OCI-LY3 (cell line): ENCODE data around the gene SLC35B2.
A peak's percentile ranks its signal among the peaks of the same experiment; 100 is the strongest.

Source experiments
- H2AFZ ChIP-seq: fragments of 200-600, 300-600 bp; shearing (Covaris generic); 2 replicates; pipeline ENCODE4 v1.6.0; 2014; ENCODE audit warnings: antibody characterized with exemption, low read depth, low read length
- H3K27ac ChIP-seq: fragments of 200-600, 300-600 bp; sonication (generic); 2 replicates; pipeline ENCODE4 v1.5.1; 2014; ENCODE audit warnings: mild to moderate bottlenecking, low read length, moderate library complexity, mixed read lengths
- H3K27me3 ChIP-seq: fragments of 200-600, 300-600 bp; sonication (generic); 2 replicates; pipeline ENCODE4 v1.6.1; 2014; ENCODE audit warnings: low read depth, low read length, mixed read lengths
- H3K36me3 ChIP-seq: fragments of 200-600, 300-600 bp; sonication (generic); replicated peaks from 2 replicates; pipeline ENCODE3; 2014; ENCODE audit warnings: low read depth, low read length, mixed read lengths
- H3K4me1 ChIP-seq: fragments of 300-600, 200-600 bp; sonication (generic); 2 replicates; pipeline ENCODE4 v1.6.1; 2014; ENCODE audit warnings: low read length, mixed read lengths
- H3K4me2 ChIP-seq: fragments of 200-600, 300-600 bp; sonication (generic); 2 replicates; pipeline ENCODE4 v1.6.1; 2014; ENCODE audit warnings: low read length, mixed read lengths
- H3K4me3 ChIP-seq: fragments of 300-600, 200-600 bp; sonication (generic); 2 replicates; pipeline ENCODE4 v1.5.1; 2014; ENCODE audit warnings: antibody characterized with exemption, mild to moderate bottlenecking, low read length, moderate library complexity
- H3K79me2 ChIP-seq: fragments of 300-600, 200-600 bp; shearing (Covaris generic); 2 replicates; pipeline ENCODE4 v1.6.1; 2014; ENCODE audit warnings: mild to moderate bottlenecking, low read length, mixed read lengths
- H3K9ac ChIP-seq: fragments of 300-600, 200-600 bp; shearing (Covaris generic); 2 replicates; pipeline ENCODE4 v1.6.0; 2014; ENCODE audit warnings: mild to moderate bottlenecking, low read length, moderate library complexity
- H3K9me3 ChIP-seq: fragments of 200-600, 300-600 bp; shearing (Covaris generic); 2 replicates; pipeline ENCODE4 v1.6.1; 2014; ENCODE audit warnings: low read length, mixed read lengths; ENCODE audit not compliant: insufficient read depth
- H4K20me1 ChIP-seq: fragments of 200-600, 300-600 bp; sonication (generic); 2 replicates; pipeline ENCODE4 v1.6.1; 2016; ENCODE audit warnings: low read length, mixed read lengths; ENCODE audit not compliant: insufficient read depth
- EZH2phosphoT487 ChIP-seq: fragments of 200-600 bp; shearing (Covaris generic); IDR thresholded peaks from 2 replicates; pipeline ENCODE4 v1.6.1; 2018; ENCODE audit warnings: antibody characterized with exemption, mixed run types, low read depth
- TF ChIP-seq, protein P1 (sequence below): fragments of 200-600, 300-600 bp; sonication (generic); IDR thresholded peaks from 2 replicates; pipeline ENCODE4 v1.5.1; 2014; ENCODE audit warnings: antibody characterized with exemption, low read length, low read depth

The SLC35B2 gene

DNA sequence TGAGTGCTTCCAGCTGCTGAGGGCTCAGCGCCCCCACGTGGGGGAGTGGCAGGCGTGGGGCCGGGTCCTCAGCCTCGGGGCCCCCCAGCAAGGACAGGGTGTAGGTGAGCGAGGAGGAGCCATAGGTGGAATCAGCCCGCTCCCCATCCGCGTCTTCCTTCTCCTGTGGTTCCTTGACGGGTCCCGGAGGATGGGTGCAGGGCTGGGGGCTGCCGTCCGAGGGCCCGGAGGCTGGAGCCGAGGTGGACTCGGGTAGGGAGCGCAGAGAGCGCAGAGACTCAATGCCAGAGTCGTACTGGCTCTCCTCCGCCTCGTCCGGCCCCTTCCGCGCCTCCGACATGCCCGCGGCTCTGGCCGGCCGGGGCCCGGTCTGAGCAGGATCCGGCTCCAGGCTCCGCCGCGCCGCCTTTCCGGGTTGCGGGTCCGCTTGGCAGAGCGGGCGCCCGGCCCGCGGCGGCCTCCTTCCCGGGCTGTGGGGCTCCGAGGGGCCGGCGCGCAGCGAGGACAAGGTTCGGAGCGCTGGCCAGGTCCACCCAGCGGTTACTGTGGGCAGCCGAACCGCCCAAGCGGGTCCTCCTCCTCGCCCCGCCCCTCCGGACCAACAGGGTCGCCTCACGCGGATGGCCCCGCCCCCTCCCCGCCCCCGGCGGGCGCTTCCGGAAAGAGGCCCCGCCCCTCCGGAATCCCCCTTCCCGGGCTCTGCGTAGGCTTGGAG, 7.8 kb upstream of the SLC35B2 start, which contains the start of gene NFKBIE:
Gene NFKBIE, minus strand, starts transcription at position 545 of the 715 bp plus-strand sequence. Its CDS starts 205 bp downstream, at position 340.
- peak within 1 kb of the TSS; percentile 99 for H3K9ac ChIP-seq
- no peak within 1 kb of the TSS for H2AFZ ChIP-seq
- H3K9me3 ChIP-seq = no peaks in the 10 kb centered on the region
- peak within 1 kb of the TSS; percentile 84 for H3K4me3 ChIP-seq
- H3K36me3 ChIP-seq = peaks cover 46% of the 10 kb centered on the region
- peaks cover 18% of the 10 kb centered on the region for H4K20me1 ChIP-seq
- H3K4me2 ChIP-seq = peak within 1 kb of the TSS; percentile 99
- H3K79me2 ChIP-seq = peaks cover 52% of the 10 kb centered on the region
- H3K27ac ChIP-seq = peak within 1 kb of the TSS; percentile 94
- H3K4me1 ChIP-seq = peaks cover 72% of the 10 kb centered on the region
- no peak for TF ChIP-seq EZH2phosphoT487
- TF ChIP-seq, protein P1, sequence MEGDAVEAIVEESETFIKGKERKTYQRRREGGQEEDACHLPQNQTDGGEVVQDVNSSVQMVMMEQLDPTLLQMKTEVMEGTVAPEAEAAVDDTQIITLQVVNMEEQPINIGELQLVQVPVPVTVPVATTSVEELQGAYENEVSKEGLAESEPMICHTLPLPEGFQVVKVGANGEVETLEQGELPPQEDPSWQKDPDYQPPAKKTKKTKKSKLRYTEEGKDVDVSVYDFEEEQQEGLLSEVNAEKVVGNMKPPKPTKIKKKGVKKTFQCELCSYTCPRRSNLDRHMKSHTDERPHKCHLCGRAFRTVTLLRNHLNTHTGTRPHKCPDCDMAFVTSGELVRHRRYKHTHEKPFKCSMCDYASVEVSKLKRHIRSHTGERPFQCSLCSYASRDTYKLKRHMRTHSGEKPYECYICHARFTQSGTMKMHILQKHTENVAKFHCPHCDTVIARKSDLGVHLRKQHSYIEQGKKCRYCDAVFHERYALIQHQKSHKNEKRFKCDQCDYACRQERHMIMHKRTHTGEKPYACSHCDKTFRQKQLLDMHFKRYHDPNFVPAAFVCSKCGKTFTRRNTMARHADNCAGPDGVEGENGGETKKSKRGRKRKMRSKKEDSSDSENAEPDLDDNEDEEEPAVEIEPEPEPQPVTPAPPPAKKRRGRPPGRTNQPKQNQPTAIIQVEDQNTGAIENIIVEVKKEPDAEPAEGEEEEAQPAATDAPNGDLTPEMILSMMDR = peak; percentile 74
- peaks cover 4% of the 10 kb centered on the region for H3K27me3 ChIP-seq

DNA sequence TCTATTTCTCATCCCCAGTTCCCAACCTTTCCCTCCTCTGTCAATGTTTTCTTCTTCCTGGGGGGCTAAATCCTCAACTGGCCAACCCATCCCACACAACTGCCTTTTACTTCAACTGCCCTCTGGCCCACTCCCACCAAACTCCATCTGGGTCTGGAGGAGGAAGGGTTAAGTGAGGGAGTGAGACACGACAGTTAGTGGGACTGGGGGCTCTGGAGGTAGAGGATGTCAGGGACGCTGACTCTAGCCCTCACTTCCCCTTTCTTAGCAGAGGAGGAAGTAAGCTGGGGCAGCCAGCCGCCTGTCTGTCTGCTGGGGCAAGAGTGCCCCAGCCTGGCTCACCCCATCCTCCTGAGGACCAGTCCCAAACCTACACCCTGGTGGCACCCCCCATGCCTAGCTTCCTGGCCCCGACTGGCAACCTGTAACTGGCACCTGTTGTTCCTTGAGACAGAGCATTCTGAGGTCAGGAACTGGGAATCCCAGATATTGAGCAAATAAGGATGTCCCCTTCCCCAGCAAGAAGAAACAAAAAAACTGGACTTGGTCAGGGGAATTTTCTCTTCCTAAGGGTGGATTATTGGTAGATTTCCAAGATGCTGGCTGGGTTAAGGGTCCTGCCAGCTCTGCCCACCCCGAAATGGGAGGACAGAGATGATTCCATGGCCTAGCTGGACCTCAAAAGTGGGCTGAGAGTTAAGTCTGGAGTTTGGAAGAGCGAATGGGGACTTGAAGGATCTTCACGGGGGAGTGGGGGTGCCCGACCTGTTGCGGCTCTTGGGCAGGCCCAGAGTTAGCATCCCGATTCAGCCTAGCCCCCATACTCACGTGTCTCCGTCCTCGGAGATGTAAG, 7.1 kb upstream of the SLC35B2 start:
- Histone ChIP-seq H2AFZ (no peak overlapping the region), H3K79me2 (peaks cover 60% of the 10 kb centered on the region), H3K36me3 (peaks cover 53% of the 10 kb centered on the region), H4K20me1 (peaks cover 19% of the 10 kb centered on the region), H3K27ac (peak overlapping the region; percentile 94), H3K4me1 (peaks cover 72% of the 10 kb centered on the region), H3K27me3 (no peaks in the 10 kb centered on the region), H3K4me3 (peak overlapping the region; percentile 84), H3K9ac (peak overlapping the region; percentile 99), H3K4me2 (peak overlapping the region; percentile 99), H3K9me3 (no peaks in the 10 kb centered on the region)
- TF ChIP-seq, protein P1 = no peak; the same call in 1 of the 2 replicates
- no peak for TF ChIP-seq EZH2phosphoT487

DNA sequence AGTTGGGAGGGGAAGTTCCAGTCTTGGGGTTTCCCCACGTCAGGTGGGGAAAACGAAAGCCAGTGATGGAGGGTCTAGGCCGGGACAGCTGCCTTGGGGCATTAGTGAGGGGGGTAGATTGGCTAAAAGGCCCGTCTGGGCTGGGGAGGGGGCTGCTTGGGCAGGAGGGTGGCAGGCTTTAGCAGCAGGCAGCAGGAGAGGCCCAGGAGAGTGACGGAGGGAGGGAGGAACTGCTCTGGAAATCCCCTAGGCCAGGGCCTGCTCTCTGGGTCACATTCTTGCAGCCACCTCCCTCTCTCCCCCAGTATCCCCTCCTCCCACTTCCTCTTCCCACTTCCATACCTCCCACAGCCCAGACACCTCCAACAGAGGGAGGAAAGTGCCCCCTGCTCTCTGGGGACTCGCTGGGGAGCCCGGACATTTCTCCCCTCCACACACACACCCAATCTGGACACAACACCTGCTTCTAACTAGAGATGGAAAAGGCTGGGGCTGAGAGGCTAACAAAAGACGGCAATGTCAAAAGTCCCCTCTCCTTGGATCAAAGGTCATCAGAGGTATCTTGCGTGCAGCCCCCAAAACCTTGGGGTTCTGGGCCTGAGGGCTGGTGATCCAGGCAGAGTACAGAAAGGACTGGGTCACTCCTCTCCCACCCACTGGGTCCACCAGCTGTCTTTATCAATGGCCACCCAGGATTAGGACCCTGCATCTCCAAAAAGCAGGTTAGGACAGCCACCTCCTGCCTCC, 6.2 kb upstream of the SLC35B2 start:
- Histone ChIP-seq H3K9ac (peak overlapping the region; percentile 99), H3K79me2 (peaks cover 69% of the 10 kb centered on the region), H3K9me3 (no peaks in the 10 kb centered on the region), H3K27me3 (no peaks in the 10 kb centered on the region), H4K20me1 (peaks cover 23% of the 10 kb centered on the region), H3K36me3 (peaks cover 62% of the 10 kb centered on the region), H2AFZ (no peak overlapping the region), H3K27ac (peak overlapping the region; percentile 94), H3K4me1 (peaks cover 72% of the 10 kb centered on the region), H3K4me2 (peak overlapping the region; percentile 99), H3K4me3 (peak overlapping the region; percentile 84)
- TF ChIP-seq, protein P1 = no peak
- no peak for TF ChIP-seq EZH2phosphoT487
